GM19452 (cell line): Measurements from ENCODE around the gene HSD17B1.

Source experiments
- ATAC-seq: cut with Tn5 transposase; IDR thresholded peaks from one replicate; pipeline ENCODE4 v1.9.1; 2021; ENCODE audit not compliant: unreplicated experiment

The HSD17B1 gene

DNA sequence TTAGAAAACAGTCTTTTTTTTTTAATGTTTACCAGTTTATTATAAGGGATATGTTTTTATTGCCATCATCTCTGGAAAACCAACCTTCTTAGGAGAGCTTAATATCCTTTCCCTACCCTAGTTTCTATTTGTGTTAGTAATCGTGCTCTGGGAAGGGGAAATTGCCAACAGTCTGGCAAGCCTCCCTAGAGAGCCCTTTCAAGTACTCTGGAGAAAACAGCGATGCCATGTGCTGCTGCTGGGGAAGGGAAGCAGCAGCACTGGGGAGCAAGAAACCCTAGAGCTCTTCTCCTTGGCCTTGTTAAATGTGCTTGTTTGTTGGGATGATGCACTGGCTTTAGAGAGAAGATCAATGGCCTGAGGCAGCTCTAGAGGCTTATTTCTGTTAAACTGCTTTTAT, 46.2 kb downstream of the HSD17B1 start:
- no peak for ATAC-seq

- ATAC-seq, result no peak
Measured at GRCh38 chr17:42603318-42603717, 50.6 kb downstream of the HSD17B1 start.
